NCI-H82 treated with DMSO at 0.1 percent for 48 hours (cell line): Measurements from ENCODE around the gene PPIA.

ENCODE experiments used
- DNase-seq: peaks from one replicate; lab custom pipeline; 2025; ENCODE audit not compliant: unreplicated experiment; lab: John Stamatoyannopoulos, UW

The PPIA gene

DNA sequence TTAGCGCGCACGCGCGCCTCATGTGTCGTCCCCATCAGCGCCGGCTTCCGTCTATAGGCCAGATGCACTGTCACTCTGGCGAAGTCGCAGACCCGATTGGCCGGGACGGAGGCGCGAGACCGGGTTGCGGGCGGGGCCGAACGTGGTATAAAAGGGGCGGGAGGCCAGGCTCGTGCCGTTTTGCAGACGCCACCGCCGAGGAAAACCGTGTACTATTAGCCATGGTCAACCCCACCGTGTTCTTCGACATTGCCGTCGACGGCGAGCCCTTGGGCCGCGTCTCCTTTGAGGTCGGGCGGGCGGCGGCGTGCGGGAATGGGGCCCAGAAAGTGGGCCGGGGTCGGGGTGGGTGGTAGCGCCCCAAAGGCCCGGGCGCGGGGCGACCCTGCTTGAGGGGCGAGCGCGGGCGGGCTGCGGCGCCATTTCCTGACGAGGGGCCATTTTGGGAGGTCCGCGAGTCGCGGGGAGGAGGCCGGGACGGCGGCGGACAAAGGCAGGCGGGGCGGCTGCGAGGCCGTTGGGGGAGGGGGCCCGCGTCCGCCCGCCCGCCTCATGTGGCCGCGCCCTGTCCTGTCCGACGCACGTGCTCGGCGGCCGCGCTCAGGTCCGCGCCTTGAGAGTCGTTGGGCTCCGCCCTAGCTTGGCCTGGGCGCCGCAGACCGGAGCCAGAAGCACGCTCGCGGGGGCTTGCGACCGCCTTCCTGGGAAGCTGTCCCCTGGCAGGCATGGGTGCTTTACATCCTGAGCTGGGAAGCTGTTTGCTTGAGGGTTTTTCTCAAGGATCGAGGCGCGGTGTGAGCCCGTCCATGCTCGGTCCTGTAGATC lies at the start of gene PPIA:
PPIA (plus strand) TSS at position 178 of the 825 bp plus-strand sequence; CDS start at position 222, 44 bp downstream.
- DNase-seq = peak; percentile 92

DNA sequence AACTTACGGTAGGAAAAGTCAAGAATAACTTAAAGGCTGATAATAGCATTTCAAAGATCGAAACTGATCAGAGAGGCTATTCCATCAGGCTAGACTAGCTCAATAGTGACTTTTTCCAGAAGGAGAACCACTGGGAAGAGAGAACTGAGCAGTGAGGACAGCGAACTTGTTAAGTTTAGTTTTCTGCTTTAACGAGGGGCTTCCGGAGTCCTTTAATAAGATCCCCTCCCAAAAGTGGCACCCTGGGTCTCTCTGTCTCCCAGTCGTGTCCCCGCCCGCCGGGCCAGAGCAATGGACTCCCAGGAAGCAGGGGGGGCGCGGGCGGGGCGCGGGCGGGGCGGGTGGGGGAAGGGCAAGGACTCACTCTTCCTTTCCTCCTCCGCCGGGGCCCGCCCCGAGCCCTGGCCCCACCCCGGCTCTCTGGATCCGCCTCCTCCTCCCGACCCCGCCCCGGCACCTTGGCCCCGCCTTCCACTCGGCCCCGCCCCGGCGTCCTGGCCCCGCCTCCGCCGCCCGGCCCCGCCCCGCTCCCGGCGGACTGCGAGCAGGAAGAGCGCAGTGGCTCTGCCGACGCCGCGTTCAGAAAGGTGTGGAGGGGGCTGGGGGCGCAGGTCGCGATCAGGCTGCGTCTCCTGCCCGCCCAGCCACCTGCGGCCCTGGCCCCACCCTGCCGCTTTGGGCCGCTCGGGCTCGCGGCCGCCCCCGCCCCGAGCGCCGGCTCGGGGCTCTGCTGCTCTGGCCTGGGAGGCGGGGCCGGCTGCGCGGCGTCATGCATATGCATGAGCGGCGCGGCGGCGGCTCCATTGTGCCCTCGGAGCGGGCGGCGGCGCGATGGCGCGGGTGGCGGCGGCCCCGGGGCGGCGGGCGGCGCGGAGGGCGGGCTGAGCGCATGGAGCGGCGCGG lies 48.2 kb upstream of the PPIA start, which contains the start of gene ZMIZ2:
ZMIZ2 (plus strand) TSS at position 803 of the 903 bp plus-strand sequence. CDS start 7,403 bp downstream, outside the sequence.
- peak; percentile 51 for DNase-seq

GRCh38 chr7:44748948-44749731 lies 47.3 kb upstream of the PPIA start:
- DNase-seq = no peak

DNA sequence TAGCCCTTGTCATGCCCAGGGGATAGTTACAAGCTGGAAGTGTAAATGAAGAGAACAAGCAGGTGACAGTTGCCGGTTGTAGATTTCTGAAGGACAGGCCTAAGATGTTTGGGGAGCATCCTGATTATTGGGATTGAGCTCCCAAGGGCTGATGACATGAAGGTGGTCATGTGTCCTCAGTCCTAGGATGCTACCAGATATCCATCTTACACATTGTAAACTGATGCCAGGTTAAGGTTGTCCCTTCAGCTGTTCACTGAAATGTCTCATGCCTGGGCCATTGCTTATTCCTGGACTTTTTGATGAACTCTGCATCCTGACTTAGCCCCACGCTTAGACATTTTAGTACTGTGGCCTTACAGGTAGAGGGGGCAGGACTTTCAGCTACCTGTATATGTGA lies 46.5 kb upstream of the PPIA start:
- DNase-seq = no peak

DNA sequence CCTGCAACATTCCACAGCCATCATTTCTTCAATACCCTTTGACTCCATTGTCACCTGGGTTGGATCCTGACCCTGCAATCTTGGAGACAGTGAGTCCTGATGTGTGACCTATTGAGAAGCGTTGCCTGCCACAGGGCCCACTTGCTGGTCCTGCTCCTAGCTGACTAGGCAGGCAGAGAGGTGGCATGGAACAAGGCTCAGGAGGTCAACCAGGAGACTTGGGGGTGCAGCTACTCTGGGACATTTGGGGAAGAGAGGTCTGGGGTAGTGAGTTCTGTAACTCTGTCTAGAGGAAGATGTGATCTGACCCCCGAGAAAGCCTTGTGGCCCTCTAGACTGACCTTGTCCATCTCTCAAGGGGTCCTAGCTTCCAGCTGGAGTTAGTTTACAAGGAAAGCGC lies 46.1 kb upstream of the PPIA start:
- DNase-seq = no peak

DNA sequence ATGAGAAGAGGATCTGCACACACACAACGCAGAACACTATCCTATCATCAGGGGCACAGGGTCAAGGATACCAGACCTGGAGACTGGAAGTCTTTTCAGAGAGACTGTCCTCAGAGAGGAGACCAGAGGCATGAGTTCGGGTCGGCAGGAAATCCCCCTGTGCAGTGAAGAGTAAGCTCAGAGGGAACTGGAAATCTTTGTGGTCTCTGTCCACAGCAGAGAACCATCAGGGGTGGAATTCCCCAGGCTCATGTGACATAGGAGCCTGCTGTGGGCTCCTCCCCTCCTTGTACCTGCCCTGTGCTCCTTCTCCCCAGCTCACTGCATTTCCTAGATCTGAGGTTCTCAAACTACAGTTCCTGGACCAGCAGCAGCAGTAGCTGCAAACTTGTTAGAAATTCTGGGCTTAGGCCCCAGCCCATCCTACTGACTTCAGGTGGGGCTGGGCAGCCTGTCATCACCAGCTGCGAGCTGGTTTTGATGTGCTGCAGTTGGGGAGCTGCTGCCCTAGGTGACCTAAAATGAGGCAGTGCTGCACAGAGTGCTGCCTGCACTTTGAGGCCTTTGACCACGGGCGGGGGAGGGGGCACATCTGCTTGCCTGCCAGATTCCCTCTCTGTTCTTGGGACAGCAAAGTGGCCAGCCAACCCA lies 45.4 kb upstream of the PPIA start:
- DNase-seq = no peak

GRCh38 chr7:44752822-44753221 lies 43.7 kb upstream of the PPIA start:
- DNase-seq = no peak

GRCh38 chr7:44754802-44755697 lies 41.4 kb upstream of the PPIA start:
- DNase-seq = no peak

DNA sequence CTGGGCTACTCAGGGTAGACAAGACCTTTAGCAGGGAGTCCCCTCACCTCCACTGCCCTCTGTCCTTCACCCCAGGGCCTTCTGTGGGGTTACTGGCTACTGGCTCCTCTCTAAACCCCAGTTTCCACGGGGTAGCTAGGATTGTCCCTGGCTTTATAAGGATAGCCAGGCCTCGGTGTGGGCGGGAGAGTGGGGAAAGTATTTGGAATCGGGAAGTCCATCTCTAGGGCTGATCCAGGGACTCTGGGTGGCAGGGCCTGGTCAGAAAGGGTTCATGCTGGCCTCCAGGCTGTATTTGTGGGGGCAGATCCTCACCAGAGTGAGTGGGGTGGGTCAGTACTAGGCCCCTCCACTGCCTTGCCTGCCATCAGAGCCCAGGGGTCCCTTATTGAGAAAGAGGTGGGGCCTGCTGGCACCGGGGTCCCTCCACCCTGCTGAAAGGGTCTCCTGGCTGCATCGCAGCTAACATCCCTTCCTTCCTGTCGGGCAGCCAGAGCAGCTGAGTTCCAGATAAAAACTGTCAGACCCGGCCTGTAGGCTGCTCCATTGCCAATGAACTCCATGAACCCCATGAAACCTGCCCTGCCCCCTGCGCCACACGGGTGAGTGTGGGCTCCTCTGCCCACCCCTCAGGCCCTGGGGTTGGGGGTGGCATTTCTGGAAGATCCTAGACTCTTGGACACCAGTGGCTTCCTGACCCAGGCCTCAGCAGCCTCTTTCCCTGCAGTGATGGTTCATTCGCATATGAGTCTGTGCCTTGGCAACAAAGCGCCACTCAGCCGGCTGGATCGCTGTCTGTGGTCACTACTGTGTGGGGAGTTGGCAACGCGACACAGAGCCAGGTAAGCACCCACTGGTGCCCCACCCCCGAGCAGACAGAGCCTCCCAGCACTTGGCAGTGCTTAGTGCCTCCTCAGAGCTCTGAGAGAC lies 40.5 kb upstream of the PPIA start:
- no peak for DNase-seq

- DNase-seq = no peak
Observed at GRCh38 chr7:44756904-44757303, 39.6 kb upstream of the PPIA start.

DNA sequence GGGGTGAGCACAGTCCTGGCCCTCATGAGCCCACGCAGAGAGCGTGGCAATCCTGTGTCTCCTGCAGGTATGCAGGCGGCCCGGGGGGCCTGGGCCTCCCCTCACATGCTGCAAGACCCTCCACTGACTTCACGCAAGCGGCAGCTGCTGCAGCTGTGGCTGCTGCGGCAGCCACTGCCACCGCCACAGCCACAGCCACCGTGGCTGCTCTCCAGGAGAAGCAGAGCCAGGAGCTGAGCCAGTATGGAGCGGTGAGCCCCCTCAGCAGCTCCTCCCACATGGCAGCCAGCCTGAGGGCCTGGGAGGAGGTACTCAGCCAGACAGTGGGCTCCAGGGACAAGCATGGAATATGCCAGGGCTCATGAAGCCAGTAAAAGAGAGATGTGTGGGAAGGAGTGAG lies 39.2 kb upstream of the PPIA start:
- DNase-seq = no peak

DNA sequence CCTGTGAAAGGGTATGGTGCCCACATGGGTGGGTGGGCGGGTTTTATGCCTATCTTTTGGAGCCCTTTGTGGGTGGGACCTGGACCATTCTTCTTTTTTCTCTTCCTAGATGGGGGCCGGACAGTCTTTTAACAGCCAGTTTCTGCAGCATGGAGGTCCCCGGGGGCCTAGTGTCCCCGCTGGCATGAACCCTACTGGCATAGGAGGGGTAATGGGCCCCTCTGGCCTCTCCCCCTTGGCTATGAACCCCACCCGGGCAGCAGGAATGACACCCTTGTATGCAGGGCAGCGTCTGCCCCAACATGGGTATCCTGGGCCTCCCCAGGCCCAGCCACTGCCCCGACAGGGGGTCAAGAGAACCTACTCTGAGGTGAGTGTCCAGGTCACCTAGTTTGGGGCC lies 38.7 kb upstream of the PPIA start:
- DNase-seq = no peak

DNA sequence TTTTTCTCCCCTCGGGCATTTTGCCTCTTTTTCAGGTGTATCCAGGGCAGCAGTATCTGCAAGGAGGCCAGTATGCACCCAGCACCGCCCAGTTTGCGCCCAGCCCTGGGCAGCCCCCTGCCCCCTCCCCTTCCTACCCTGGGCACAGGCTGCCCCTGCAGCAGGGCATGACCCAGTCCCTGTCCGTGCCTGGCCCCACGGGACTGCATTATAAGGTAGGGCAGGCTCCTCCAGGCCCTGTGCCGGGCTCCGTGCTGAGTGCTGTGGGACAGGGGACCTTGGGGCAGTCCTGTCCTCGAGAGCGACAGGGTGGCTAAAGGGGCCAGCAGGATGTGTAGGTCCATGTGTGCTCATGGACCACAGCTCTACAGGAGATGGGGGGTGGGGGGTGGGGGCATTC lies 37.2 kb upstream of the PPIA start:
- no peak for DNase-seq

GRCh38 chr7:44760034-44760580 lies 36.4 kb upstream of the PPIA start:
- DNase-seq = no peak

DNA sequence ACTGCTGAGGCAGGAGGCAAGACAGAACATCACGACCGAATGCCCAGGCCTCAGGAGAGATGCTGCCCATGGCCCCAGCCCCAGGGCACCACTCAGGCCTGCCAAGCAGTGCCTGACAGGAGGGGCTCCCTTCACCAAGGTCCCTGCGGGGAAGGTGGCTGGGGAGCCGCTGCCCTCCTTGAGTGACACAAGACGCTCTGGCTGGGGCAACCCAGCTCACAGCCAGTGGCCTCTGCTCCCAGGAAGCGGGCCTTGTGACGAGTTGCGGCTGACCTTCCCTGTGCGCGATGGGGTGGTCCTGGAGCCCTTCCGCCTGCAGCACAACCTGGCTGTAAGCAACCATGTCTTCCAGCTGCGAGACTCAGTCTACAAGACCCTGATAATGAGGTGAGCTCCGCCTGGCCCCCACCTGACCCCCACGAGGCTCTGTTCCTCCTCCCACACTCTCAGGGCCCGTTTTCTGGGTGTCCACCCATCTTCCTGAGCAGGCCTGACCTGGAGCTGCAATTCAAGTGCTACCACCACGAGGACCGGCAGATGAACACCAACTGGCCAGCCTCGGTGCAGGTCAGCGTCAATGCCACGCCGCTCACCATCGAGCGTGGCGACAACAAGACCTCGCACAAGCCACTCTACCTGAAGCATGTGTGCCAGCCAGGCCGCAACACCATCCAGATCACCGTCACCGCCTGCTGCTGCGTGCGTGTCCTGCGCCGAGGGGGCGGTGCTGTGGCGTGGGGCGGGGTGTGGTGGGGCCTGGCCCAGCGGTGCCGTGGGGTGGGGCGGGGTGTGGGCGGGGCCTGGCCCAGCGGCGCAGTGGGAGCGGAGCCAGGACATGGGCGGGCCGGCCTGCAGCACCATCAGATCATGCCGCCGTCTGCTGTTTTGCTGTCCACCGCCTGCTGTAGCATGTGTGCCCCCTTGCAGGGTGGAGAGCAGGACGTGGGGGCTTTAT lies 35.0 kb upstream of the PPIA start:
- peak; percentile 61 for DNase-seq

DNA sequence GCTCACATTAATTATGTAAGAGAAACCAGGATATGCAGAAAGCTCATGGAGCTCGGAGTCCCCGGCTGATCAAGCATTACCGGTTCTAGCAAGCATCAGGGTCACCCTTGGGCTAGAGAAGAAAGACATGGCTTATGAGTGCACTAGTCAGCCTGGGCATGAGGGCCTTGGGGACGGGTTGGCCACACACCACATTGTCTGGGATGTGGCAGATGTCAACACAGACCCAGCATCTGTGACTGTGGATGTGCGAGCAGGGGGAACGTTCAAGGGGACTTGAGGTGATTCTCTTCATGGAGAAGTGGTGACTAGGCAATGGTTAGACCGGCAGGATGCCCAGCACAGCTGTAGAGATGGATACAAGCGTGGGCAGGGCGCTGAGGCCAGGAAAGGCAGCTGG lies 34.2 kb upstream of the PPIA start:
- no peak for DNase-seq
